ENCODE data around the gene PTK7.
"Not testable (repeated sequence)": the region's sequence is repeated elsewhere in the genome, so short reads cannot be mapped to it uniquely, and the experiment has no call there.

Gene PTK7

GRCh38 chr6:43054206-43054943 lies 21.7 kb upstream of the PTK7 start:
- no peak for DNase-seq

- no peak for DNase-seq
Measured at GRCh38 chr6:43055966-43056365, 20.1 kb upstream of the PTK7 start.

DNA sequence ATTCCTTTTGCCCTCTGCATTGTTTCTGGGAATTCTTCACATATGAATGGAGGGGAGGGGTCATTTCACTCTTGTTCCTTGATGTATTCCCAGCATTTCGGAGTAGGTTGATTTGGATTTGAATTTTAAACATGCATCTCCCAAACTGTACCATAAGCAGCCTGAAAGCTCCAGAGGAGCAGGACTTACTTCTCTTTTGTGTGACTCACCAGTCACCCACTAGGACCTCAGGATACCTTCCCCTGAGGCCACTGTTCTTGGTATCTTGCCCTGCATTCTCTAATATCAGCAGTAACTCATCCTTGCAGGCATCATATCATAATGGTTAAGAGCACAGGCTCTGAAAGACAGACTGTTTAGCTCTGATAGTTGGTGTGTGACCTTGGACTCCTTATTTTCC lies 17.6 kb upstream of the PTK7 start:
- DNase-seq = no peak

- peak; percentile 90 to 96 (median 93) for DNase-seq
Measured at GRCh38 chr6:43059168-43060033, 16.7 kb upstream of the PTK7 start, which contains the start of the genes KLC4 and MRPL2. Gene KLC4, plus strand, starts transcription at chr6:43059631. Its CDS starts 1,705 bp downstream, at chr6:43061336. Gene MRPL2, minus strand, starts transcription at chr6:43059434. Its CDS starts 53 bp downstream, at chr6:43059381.

DNA sequence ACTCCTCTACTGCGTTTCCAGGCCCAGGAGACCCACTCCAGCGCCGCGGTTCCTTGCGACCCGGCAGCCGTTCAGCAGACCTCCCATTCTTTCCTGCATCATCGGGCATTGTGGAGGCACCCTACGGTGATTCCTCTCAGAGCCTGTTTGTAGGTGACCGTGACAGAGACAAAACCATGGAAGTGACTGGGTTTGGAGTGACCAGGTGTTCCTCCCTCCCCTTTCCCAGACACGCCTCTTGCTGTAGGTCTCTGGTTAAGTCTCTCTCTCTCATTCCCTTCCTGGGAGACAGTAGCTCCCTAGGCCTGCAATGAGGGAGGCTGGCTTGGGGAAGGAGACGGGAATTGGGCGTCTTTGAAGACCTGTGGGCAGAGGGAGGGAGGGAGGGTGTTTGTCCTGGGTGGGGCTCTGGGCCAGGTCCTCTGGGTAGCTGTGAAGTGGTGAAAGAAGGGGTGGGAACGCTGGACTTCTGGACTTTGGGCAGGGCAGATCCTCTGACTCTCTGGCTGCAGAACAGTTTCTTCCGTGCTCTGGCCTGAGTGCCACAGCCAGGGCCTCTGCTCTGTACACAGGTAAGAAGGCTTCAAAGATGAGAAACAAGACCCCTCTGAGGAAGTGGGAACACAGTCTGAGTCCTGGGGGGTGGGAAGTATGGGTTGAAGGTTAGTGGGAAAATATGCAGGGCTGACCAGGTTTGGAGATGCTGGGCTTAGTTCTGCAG lies 15.9 kb upstream of the PTK7 start:
- no peak for DNase-seq

GRCh38 chr6:43060755-43061633 lies 15.1 kb upstream of the PTK7 start:
- DNase-seq = no peak

DNA sequence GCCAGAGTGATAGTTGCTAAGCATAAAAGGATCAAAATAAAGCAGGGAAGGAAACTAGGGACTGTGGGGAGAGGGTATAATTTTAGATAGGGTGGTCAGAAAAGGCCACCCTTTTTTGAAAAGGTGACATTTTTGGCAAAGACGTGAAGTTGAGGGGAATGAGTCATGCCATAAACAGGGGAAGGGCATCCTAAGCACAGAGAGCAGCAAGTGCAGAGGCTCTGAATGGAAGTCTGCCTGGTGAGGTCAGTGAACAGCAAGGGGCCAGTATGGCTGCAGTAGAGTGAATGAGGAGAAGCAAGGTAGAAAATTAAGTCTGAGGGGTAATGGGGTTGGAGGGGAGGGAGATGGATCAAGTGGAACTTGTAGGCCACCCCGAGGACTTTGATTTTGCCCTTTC lies 14.3 kb upstream of the PTK7 start:
- DNase-seq = no peak

DNA sequence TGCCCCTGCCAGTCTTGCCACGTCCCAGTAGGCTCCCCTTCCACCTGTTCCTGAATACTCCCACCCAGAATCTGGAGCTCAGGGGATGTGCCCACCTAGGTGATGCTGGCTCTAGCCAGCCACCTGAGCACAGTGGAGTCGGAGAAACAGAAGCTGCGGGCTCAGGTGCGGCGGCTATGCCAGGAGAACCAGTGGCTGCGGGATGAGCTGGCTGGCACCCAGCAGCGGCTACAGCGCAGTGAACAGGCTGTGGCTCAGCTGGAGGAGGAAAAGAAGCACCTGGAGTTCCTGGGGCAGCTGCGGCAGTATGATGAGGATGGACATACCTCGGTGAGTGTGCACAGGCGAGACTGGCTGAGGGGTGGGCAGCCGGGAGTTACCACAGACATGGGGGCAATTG lies 13.3 kb upstream of the PTK7 start:
- DNase-seq = no peak

DNA sequence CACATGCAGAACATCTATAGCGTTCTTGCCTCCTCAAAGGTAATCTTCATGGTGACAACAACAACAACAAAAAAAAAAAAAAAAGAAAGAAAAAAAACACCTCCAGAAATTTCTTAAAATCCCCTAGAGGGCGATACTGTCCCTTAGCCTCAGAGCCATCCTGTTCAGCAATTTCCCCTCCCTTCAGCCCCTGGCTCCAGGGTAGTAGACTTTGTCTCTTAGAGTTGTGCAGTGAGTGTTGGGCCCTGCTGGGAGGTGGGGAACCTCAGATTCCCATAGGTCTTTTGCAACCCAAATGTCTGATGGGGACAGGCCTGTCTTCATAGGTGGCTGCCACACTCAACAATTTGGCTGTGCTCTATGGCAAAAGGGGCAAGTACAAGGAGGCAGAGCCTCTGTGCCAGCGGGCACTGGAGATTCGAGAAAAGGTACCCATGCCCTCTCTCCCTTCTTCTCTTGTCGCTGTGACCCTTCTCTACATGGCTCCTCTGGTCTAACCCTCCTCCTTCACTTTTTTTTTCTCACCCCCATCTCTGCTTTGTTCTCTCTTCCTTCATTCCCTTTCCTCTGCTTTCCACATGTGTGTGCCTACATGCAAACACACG lies 6.0 kb upstream of the PTK7 start:
- no peak for DNase-seq

- DNase-seq = no peak
Measured at GRCh38 chr6:43074847-43075669, 1.1 kb upstream of the PTK7 start.

- DNase-seq = no peak
Measured at GRCh38 chr6:43076464-43077332, 584 bp downstream of the PTK7 start.

DNA sequence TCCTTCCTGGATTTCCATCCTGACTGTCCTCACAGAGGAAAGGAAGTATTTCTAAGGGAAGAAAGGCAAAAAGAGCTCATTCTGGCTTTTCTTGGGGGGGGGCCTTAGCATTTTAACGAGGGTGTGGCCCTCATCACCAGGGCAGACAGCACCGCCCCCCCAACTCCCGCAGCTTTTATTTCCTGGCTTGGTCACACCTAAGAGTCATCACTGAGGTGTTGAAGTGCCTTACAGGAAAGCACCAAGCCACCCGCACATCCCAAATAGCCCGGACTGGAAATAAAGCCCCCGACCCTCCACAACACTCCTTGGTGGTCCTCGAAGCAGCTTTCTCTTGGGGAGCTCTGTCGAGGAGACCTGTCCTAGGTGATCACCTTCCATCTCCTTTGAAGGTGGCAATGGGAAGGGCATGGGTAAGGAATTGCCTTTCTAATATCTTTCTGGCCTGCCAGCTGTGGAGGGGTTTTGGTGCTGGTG lies 1.3 kb downstream of the PTK7 start:
- DNase-seq = no peak

- DNase-seq = no peak
Measured at GRCh38 chr6:43077981-43078511, 1.9 kb downstream of the PTK7 start.

DNA sequence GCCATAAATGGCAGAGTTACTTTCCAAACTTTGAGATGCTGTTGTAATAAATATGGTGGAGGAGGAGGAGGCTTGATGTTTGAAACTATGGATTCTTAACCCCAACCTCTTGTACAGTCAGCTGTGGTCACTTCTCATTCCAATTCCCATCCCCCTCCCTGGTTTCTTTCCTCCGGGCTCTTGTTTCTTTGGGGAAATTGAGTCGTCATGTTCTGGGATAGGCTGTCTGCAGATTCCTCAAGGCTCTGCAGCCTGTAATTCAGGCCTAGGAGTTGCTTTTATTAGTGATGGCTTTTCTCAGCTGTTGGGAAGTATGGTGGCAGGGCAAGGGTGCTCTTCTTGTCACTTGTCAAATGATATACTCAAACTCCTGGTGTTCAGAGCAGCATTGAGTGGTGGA lies 2.6 kb downstream of the PTK7 start:
- DNase-seq = no peak

- no peak for DNase-seq
Measured at GRCh38 chr6:43081043-43081442, 4.9 kb downstream of the PTK7 start.

- not testable (repeated sequence) for DNase-seq
Measured at GRCh38 chr6:43081922-43082321, 5.8 kb downstream of the PTK7 start.

GRCh38 chr6:43082806-43083655 lies 6.9 kb downstream of the PTK7 start:
- DNase-seq = no peak

DNA sequence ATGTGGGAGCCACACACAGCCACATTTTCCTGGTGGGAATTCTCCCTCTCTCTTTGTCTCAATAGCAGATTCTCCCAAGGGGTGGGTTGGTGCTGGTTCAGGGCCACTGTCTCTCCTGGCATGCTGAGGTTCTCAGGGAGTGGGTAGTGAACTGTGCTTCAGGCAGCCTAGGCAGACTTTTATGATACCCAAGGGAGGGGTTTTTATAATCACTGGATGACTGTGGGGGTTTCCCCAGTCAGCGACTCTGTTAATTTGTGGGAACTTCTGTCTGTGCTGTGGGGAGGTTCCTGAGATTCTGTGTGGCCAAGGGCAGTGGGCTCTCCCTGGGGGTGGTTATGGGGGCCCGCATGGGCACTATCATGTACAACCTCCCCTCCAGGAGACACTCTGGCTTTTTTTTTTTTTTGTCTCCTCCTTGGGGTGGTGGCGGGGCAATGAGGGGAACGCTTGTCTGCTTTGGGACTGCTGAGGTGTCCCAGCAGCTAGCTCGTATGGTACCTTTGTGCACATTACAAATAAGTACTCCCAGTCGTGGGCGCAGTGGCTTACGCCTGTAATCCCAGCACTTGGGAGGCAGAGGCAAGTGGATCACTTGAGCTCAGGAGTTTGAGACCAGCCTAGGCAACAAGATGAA lies 10.0 kb downstream of the PTK7 start:
- DNase-seq = no peak
